ENCODE measurements around the gene CCDC63.

Gene CCDC63

GRCh38 chr12:110923192-110923591, 76.4 kb downstream of the CCDC63 start:
- no peak overlapping the region for H3K4me3 ChIP-seq (ENCODE audit: low read length)
- DNase-seq (ENCODE audit: low read depth): no peak
- no peak for TF ChIP-seq CTCF (IDR thresholded peaks at IDR 0.05; ENCODE audit: insufficient read depth, low read depth, low read length, missing control alignments)

GRCh38 chr12:110923692-110924334, 77.0 kb downstream of the CCDC63 start:
- no peak for TF ChIP-seq CTCF (IDR thresholded peaks at IDR 0.05; ENCODE audit: insufficient read depth, low read depth, low read length, missing control alignments)
- no peak overlapping the region for H3K4me3 ChIP-seq (ENCODE audit: low read length)
- DNase-seq (ENCODE audit: low read depth): no peak

- DNase-seq (ENCODE audit: low read depth): no peak
- H3K4me3 ChIP-seq (ENCODE audit: low read length): no peak overlapping the region
- no peak for TF ChIP-seq CTCF (IDR thresholded peaks at IDR 0.05; ENCODE audit: insufficient read depth, low read depth, low read length, missing control alignments)
These were observed 80.8 kb downstream of the CCDC63 start for GRCh38 chr12:110927546-110927945.

GRCh38 chr12:110928700-110929099, 81.9 kb downstream of the CCDC63 start:
- DNase-seq (ENCODE audit: low read depth): no peak
- H3K4me3 ChIP-seq (ENCODE audit: low read length): no peak overlapping the region
- TF ChIP-seq CTCF (IDR thresholded peaks at IDR 0.05; ENCODE audit: insufficient read depth, low read depth, low read length, missing control alignments): no peak

- no peak for TF ChIP-seq CTCF (IDR thresholded peaks at IDR 0.05; ENCODE audit: insufficient read depth, low read depth, low read length, missing control alignments)
- H3K4me3 ChIP-seq (ENCODE audit: low read length): no peak overlapping the region
- DNase-seq (ENCODE audit: low read depth): no peak
These were observed 83.0 kb downstream of the CCDC63 start for GRCh38 chr12:110929818-110930217.

GRCh38 chr12:110930348-110931314, 83.8 kb downstream of the CCDC63 start:
- no peak overlapping the region for H3K4me3 ChIP-seq (ENCODE audit: low read length)
- no peak for TF ChIP-seq CTCF (IDR thresholded peaks at IDR 0.05; ENCODE audit: insufficient read depth, low read depth, low read length, missing control alignments)
- DNase-seq (ENCODE audit: low read depth): no peak

All from epithelial cell of esophagus (primary cell).